H1 (cell line): ENCODE data around the gene SV2C. TPM values are rescaled to one million over a fixed set of nuclear protein-coding genes. Genes with fewer than 3 reads are reported as not detected.

ENCODE experiments used
- CTCF ChIA-PET: fragments of 300-600 bp; sonication (Branson Sonifier 250); formaldehyde crosslinking; loops from one replicate; lab custom pipeline; 2021; ENCODE audit not compliant: partially characterized antibody; lab: Charles Lee
- POLR2A ChIA-PET: fragments of 300-600 bp; sonication (Branson Sonifier 250); formaldehyde crosslinking; loops from one replicate; lab custom pipeline; 2021; ENCODE audit warnings: inconsistent platforms; ENCODE audit not compliant: partially characterized antibody; lab: Charles Lee
- DNase-seq, 2 experiments: peaks; one replicate each; pipeline versions ENCODE4 v3.0.0 to v3.0.0-alpha.2; 2010 to 2022; ENCODE audit warnings: low spot score in 2 of 2, low read depth in 1 of 2, mixed read lengths in 1 of 2
- FAIRE-seq: peaks from 2 replicates; lab custom pipeline; 2011; peaks lifted over from hg19 to GRCh38; lab: Jason Lieb, UNC
- H2AFZ ChIP-seq: 2 replicates; pipeline ENCODE4 v1.8.1; 2012; ENCODE audit warnings: low read length, inconsistent platforms
- H2AK5ac ChIP-seq: 2 replicates; pipeline ENCODE4 v1.6.1; 2013; ENCODE audit warnings: low read depth, low read length
- H2BK120ac ChIP-seq: replicated peaks from 2 replicates; pipeline ENCODE3; 2013; ENCODE audit warnings: low read depth, low read length, inconsistent platforms
- H2BK12ac ChIP-seq: 2 replicates; pipeline ENCODE4 v1.6.1; 2013; ENCODE audit warnings: low read depth, low read length
- H2BK15ac ChIP-seq: 2 replicates; pipeline ENCODE4 v1.6.1; 2013; ENCODE audit warnings: low read length
- H2BK20ac ChIP-seq: 2 replicates; pipeline ENCODE4 v1.6.1; 2013; ENCODE audit warnings: low read length
- H2BK5ac ChIP-seq: 2 replicates; pipeline ENCODE4 v1.6.1; 2013; ENCODE audit warnings: low read depth, low read length
- H3K14ac ChIP-seq: 2 replicates; pipeline ENCODE4 v1.6.1; 2013; ENCODE audit warnings: inconsistent platforms; ENCODE audit not compliant: insufficient read length
- H3K18ac ChIP-seq: 2 replicates; pipeline ENCODE4 v1.6.1; 2013; ENCODE audit warnings: low read length; ENCODE audit errors: extremely low read depth
- H3K23ac ChIP-seq: 2 replicates; pipeline ENCODE4 v1.6.1; 2013; ENCODE audit warnings: inconsistent platforms; ENCODE audit not compliant: insufficient read length
- H3K23me2 ChIP-seq: 2 replicates; pipeline ENCODE4 v1.6.1; 2013; ENCODE audit warnings: low read depth, low read length
- H3K27ac ChIP-seq: 2 replicates; pipeline ENCODE4 v1.6.1; 2011; ENCODE audit warnings: low read depth, low read length, inconsistent platforms
- H3K27me3 ChIP-seq, 4 experiments: replicated peaks in 1 of 4; 1 replicate in 1 of 4; 2 replicates in 3 of 4; pipeline versions ENCODE4 v1.6.1 to v1.8.1; 2011 to 2013; ENCODE audit warnings: low read length in 3 of 4, mild to moderate bottlenecking in 3 of 4, inconsistent platforms in 2 of 4, mixed read lengths in 2 of 4, moderate library complexity in 1 of 4; ENCODE audit not compliant: control insufficient read depth in 3 of 4, insufficient read depth in 3 of 4; ENCODE audit errors: extremely low read depth in 1 of 4
- H3K36me3 ChIP-seq, 4 experiments: 2 replicates each; pipeline versions ENCODE4 v1.6.1 to v1.8.1; 2011 to 2013; ENCODE audit warnings: mild to moderate bottlenecking in 4 of 4, low read length in 3 of 4, moderate library complexity in 2 of 4, control low read depth in 1 of 4, inconsistent platforms in 1 of 4; ENCODE audit not compliant: insufficient read depth in 4 of 4, control insufficient read depth in 2 of 4
- H3K4ac ChIP-seq: replicated peaks from 2 replicates; pipeline ENCODE3; 2013; ENCODE audit warnings: low read length, low read depth, mixed read lengths, inconsistent platforms; ENCODE audit not compliant: insufficient read length
- H3K4me1 ChIP-seq, 4 experiments: replicated peaks in 1 of 4; 1 replicate in 1 of 4; 2 replicates in 3 of 4; pipeline versions ENCODE4 v1.6.1 to v1.8.1; 2011 to 2013; ENCODE audit warnings: low read length in 3 of 4, inconsistent platforms in 2 of 4, mixed read lengths in 1 of 4; ENCODE audit not compliant: insufficient read depth in 4 of 4, control insufficient read depth in 3 of 4
- H3K4me2 ChIP-seq, 2 experiments: 2 replicates each; pipeline versions ENCODE4 v1.6.1 to v1.8.1; 2011 to 2013; ENCODE audit warnings: low read depth in 2 of 2, low read length in 2 of 2, control low read depth in 1 of 2, inconsistent platforms in 1 of 2, mild to moderate bottlenecking in 1 of 2; ENCODE audit not compliant: insufficient read depth in 1 of 2
- H3K4me3 ChIP-seq, 4 experiments: fragments of 200-600, 300-600 bp in 1 of 4; sonication (generic), shearing (Covaris generic), sonication (Bioruptor Twin) in 1 of 4; 2 replicates each; pipeline versions ENCODE4 v1.5.1 to v1.8.1; 2011 to 2016; ENCODE audit warnings: low read length in 4 of 4, low read depth in 3 of 4, control low read depth in 2 of 4, inconsistent platforms in 2 of 4, mild to moderate bottlenecking in 2 of 4, mixed read lengths in 1 of 4, moderate library complexity in 1 of 4; ENCODE audit not compliant: insufficient read depth in 2 of 4; ENCODE audit errors: extremely low read depth in 1 of 4
- H3K56ac ChIP-seq: replicated peaks from 2 replicates; pipeline ENCODE3; 2013; ENCODE audit warnings: low read depth, mild to moderate bottlenecking, mixed read lengths, low read length, inconsistent platforms; ENCODE audit not compliant: insufficient read length
- H3K79me1 ChIP-seq: 2 replicates; pipeline ENCODE4 v1.6.1; 2013; ENCODE audit warnings: low read depth, low read length, control low read depth
- H3K79me2 ChIP-seq, 2 experiments: 2 replicates each; pipeline versions ENCODE4 v1.6.1 to v1.8.1; 2012 to 2013; ENCODE audit warnings: low read length in 2 of 2, mild to moderate bottlenecking in 2 of 2, inconsistent platforms in 1 of 2; ENCODE audit not compliant: insufficient read depth in 2 of 2, control insufficient read depth in 1 of 2
- H3K9ac ChIP-seq, 4 experiments: replicated peaks in 1 of 4; 1 replicate in 1 of 4; 2 replicates in 3 of 4; pipeline versions ENCODE4 v1.6.1 to v1.8.1; 2011 to 2013; ENCODE audit warnings: low read depth in 3 of 4, low read length in 3 of 4, control low read depth in 2 of 4, mild to moderate bottlenecking in 2 of 4, moderate library complexity in 2 of 4, inconsistent platforms in 1 of 4; ENCODE audit errors: extremely low read depth in 1 of 4
- H3K9me3 ChIP-seq, 2 experiments: 2 replicates each; pipeline versions ENCODE4 v1.6.1 to v1.8.1; 2012 to 2013; ENCODE audit warnings: mild to moderate bottlenecking in 2 of 2, moderate library complexity in 2 of 2, control low read depth in 1 of 2, inconsistent platforms in 1 of 2, low read depth in 1 of 2, low read length in 1 of 2, mixed read lengths in 1 of 2; ENCODE audit not compliant: insufficient read depth in 2 of 2
- H4K20me1 ChIP-seq, 2 experiments: replicated peaks in 1 of 2; 2 replicates each; pipeline versions ENCODE3 to v1.8.1; 2011 to 2013; ENCODE audit warnings: inconsistent platforms in 2 of 2, low read length in 2 of 2, mild to moderate bottlenecking in 1 of 2; ENCODE audit not compliant: insufficient read depth in 2 of 2, control insufficient read depth in 1 of 2
- H4K5ac ChIP-seq: 2 replicates; pipeline ENCODE4 v1.6.1; 2013; ENCODE audit warnings: low read length, low read depth, mixed read lengths, inconsistent platforms; ENCODE audit not compliant: insufficient read length
- H4K8ac ChIP-seq: 2 replicates; pipeline ENCODE4 v1.8.0; 2013; ENCODE audit warnings: mild to moderate bottlenecking, moderate library complexity, low read length, inconsistent platforms; ENCODE audit not compliant: insufficient read depth; ENCODE audit errors: extremely low read depth
- H4K91ac ChIP-seq: replicated peaks from 2 replicates; pipeline ENCODE3; 2013; ENCODE audit warnings: low read length, mixed read lengths, inconsistent platforms; ENCODE audit not compliant: insufficient read length
- CBX8 ChIP-seq: fragments of 300-800, 300-1000 bp; sonication (generic); IDR thresholded peaks from 2 replicates; pipeline ENCODE4 v1.7.1; 2016; ENCODE audit warnings: low read depth, low read length, borderline replicate concordance
- EP300 ChIP-seq, 2 experiments: IDR thresholded peaks; 1 replicate in 1 of 2; 2 replicates in 1 of 2; pipeline ENCODE4 v1.6.1; 2011 to 2012; ENCODE audit warnings: low read depth in 2 of 2, low read length in 2 of 2, mild to moderate bottlenecking in 2 of 2, borderline replicate concordance in 1 of 2, inconsistent platforms in 1 of 2, moderate library complexity in 1 of 2
- FOSL1 ChIP-seq: IDR thresholded peaks from 2 replicates; pipeline ENCODE4 v1.6.1; 2011; ENCODE audit warnings: mild to moderate bottlenecking, low read depth, low read length, moderate library complexity; ENCODE audit not compliant: insufficient read depth
- POU5F1 ChIP-seq: IDR thresholded peaks from 2 replicates; pipeline ENCODE4 v1.6.1; 2011; ENCODE audit warnings: low read depth, mild to moderate bottlenecking, low read length, moderate library complexity
- RAD21 ChIP-seq, 2 experiments: IDR thresholded peaks in 1 of 2; conservative IDR thresholded peaks in 1 of 2; 2 replicates each; pipeline ENCODE4 v1.6.1; 2011; ENCODE audit warnings: low read depth in 2 of 2, low read length in 2 of 2, improper control_type of control experiment in 1 of 2, inconsistent platforms in 1 of 2, mild to moderate bottlenecking in 1 of 2, moderate library complexity in 1 of 2
- SIN3A ChIP-seq, 2 experiments: IDR thresholded peaks in 1 of 2; conservative IDR thresholded peaks in 1 of 2; 2 replicates each; pipeline ENCODE4 v1.6.1; 2011 to 2012; ENCODE audit warnings: low read length in 2 of 2, improper control_type of control experiment in 1 of 2, low read depth in 1 of 2, mild to moderate bottlenecking in 1 of 2
- TBP ChIP-seq: IDR thresholded peaks from 2 replicates; pipeline ENCODE4 v1.6.1; 2011; ENCODE audit warnings: low read depth, low read length, improper control_type of control experiment
- polyA plus RNA-seq, 7 experiments: library from polyadenylated mRNA; depleted of rRNA in 3 of 7; stranded (reverse) in 5 of 7; unstranded in 2 of 7; fragments of >200 nt in 5 of 7; fragments of 200-250 nt in 2 of 7; gene quantifications; 1 replicate in 5 of 7; 2 replicates in 1 of 7; 4 replicates in 1 of 7; pipeline versions ENCODE4 v1.2.1 to v1.2.3, GENCODE V29; 2011 to 2013; ENCODE audit warnings: missing spikeins in 2 of 7, mixed read lengths in 2 of 7
- total RNA-seq: library from RNA; stranded (reverse); fragmentation: NEBNext Ultra II Directional; extraction: Animal tissue kit (Norgen Biotek cat#: 25700); gene quantifications from 2 replicates; pipeline ENCODE4 v1.2.1, GENCODE V29; 2021

Gene SV2C
- total and polyA plus RNA-seq, 2 of the 8 experiments (the other 6 are each of a cell fraction or from before 2014, with no cell fraction given) = 0.08 to 0.24 TPM

DNA sequence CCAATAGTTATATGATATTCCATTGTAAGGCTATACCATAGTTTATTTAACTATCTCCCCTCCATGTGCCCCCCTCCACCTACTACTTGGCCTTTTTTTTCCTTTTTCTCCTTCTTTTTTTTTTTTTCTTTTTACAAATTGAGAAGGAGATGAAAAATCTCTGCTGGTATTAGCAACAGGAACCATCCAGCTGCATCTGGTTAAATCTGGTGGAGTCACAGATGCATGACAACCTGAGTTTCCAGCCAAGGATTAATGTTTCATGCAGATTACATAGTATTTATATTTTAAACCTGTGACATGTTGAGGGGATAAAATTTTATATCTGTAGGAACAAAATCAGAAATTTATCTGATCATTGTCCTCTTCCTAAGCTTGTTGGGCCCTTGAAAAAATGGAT lies 191.4 kb downstream of the SV2C start:
- Histone ChIP-seq H4K8ac (no peak overlapping the region), H2BK12ac (no peak overlapping the region), H4K20me1 (no peaks in the 10 kb centered on the region), H2BK5ac (no peak overlapping the region), H3K36me3 (no peaks in the 10 kb centered on the region), H4K5ac (no peak overlapping the region), H2BK15ac (no peak overlapping the region), H4K91ac (no peak overlapping the region), H3K4me2 (no peak overlapping the region), H2BK20ac (no peak overlapping the region), H3K23me2 (no peaks in the 10 kb centered on the region), H3K23ac (no peak overlapping the region), H3K27me3 (no peaks in the 10 kb centered on the region), H3K9ac (no peak overlapping the region), H3K79me1 (no peaks in the 10 kb centered on the region), H3K79me2 (no peaks in the 10 kb centered on the region), H2BK120ac (no peak overlapping the region), H3K27ac (no peak overlapping the region), H3K9me3 (no peaks in the 10 kb centered on the region), H2AFZ (no peak overlapping the region), H3K4ac (no peak overlapping the region), H3K18ac (no peak overlapping the region), H2AK5ac (no peak overlapping the region), H3K4me3 (no peak overlapping the region), H3K14ac (no peak overlapping the region), H3K56ac (no peak overlapping the region), H3K4me1 (no peaks in the 10 kb centered on the region)
- ChIA-PET CTCF (interaction anchor here (2.2 kb wide), 1 partner anchor 35 kb away, joined by 5 read pairs; no protein-coding TSS in a partner anchor), POLR2A (no interaction called here)
- FAIRE-seq = no peak
- DNase-seq = no peak
- no peak for TF ChIP-seq FOSL1
- TF ChIP-seq POU5F1 = no peak
- TF ChIP-seq TBP = no peak
- no peak for TF ChIP-seq CBX8
- TF ChIP-seq EP300 (IDR thresholded peaks at IDR 0.05; ENCODE audit: borderline replicate concordance in 1 of 2, low read depth in 2 of 2, low read length in 2 of 2) = no peak
- TF ChIP-seq SIN3A (conservative IDR thresholded peaks at IDR 0.05 in 1 of 2, IDR thresholded peaks at IDR 0.05 in 1 of 2; ENCODE audit: low read depth in 1 of 2, low read length in 2 of 2) = no peak
- TF ChIP-seq RAD21 (IDR thresholded peaks at IDR 0.05 in 1 of 2, conservative IDR thresholded peaks at IDR 0.05 in 1 of 2; ENCODE audit: low read depth in 2 of 2, low read length in 2 of 2) = no peak
